PC-9 (cell line): Measurements from ENCODE around the gene NOL6.

ENCODE experiments used
- CTCF ChIP-seq: fragments of 200-600 bp; sonication (generic); conservative IDR thresholded peaks from 2 replicates; pipeline ENCODE4 v1.6.1; 2017; ENCODE audit warnings: mixed run types, antibody characterized with exemption, mild to moderate bottlenecking, moderate library complexity
- EZH2 ChIP-seq: fragments of 200-600 bp; sonication (generic); IDR thresholded peaks from 2 replicates; pipeline ENCODE4 v1.8.0; 2017; ENCODE audit warnings: antibody characterized with exemption, low read depth

GRCh38 chr9:33468797-33469621 is 4.7 kb downstream of the NOL6 start:
- TF ChIP-seq CTCF (no peak), EZH2 (no peak)
